Activated CD4-positive, alpha-beta T cell treated with anti-CD3 and anti-CD28 coated beads for 48 hours (primary cell): Measurements from ENCODE around the gene WRAP73.

Source experiments
- DNase-seq: peaks from one replicate; pipeline ENCODE4 v3.0.0-alpha.2; 2020

WRAP73 gene, protein sequence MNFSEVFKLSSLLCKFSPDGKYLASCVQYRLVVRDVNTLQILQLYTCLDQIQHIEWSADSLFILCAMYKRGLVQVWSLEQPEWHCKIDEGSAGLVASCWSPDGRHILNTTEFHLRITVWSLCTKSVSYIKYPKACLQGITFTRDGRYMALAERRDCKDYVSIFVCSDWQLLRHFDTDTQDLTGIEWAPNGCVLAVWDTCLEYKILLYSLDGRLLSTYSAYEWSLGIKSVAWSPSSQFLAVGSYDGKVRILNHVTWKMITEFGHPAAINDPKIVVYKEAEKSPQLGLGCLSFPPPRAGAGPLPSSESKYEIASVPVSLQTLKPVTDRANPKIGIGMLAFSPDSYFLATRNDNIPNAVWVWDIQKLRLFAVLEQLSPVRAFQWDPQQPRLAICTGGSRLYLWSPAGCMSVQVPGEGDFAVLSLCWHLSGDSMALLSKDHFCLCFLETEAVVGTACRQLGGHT

DNA sequence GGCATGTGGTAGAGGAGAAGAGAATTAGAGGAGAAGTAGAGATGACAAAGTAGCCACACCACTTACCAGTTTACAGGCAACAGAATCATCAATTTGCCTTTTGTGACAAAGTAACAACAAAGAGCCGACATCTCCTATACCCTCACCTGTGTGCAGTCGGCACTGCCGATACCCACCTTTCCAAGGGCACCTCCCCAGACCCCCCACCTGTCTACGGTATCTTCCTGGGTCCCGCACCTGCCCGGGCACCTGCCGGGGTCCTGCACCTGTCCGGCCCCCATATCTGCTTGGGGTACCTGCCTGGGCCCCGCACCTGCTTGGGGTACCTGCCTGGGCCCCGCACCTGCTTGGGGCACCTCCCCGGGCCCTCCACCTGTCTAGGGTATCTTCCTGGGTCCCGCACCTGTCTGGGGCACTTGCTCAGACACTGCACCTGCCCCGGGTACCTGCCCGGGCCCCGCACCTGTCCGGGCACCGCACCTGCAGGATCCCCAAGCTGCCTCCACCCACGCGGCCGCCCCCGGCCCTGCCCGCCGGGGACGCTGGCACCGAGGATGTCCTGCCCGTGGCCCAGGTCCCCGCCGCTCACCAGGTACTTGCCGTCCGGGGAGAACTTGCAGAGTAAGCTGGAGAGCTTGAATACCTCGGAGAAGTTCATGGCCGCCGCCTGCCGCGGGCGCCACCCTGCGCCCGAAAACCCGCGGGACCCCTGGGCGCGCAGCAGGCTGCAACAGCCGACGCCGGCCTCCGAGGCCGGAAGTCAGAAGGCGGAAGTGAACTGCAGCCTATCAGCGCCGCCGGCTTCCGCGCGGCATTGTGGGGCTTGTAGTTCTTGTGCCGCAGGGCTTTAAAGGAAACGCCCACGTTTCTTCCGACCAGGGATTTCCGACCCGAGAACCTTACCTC, at the start of gene WRAP73:
WRAP73 (minus strand) TSS at position 762 of the 906 bp plus-strand sequence; CDS start at position 658, 104 bp downstream.
- DNase-seq = peak; percentile 94

DNA sequence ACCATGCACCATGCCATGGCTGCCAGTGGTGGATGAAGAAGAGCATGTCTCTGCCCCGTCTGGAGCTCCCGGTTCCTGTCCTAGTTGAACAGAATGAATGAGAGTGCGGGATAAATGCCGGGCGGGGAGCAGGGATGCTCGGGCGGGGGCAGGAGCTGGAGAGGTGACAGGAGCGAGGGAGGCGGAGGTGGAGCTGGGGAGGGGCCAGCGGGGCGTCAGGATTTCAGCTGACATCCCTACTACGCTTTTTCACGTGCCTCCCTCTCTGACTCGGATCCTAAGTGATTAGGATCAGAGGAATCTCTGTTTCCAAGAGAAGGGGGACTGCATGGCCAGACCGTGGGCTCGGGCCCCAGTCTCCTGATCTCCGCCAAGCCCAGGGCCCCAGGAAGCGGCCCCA, 49.7 kb upstream of the WRAP73 start:
- DNase-seq = no peak

DNA sequence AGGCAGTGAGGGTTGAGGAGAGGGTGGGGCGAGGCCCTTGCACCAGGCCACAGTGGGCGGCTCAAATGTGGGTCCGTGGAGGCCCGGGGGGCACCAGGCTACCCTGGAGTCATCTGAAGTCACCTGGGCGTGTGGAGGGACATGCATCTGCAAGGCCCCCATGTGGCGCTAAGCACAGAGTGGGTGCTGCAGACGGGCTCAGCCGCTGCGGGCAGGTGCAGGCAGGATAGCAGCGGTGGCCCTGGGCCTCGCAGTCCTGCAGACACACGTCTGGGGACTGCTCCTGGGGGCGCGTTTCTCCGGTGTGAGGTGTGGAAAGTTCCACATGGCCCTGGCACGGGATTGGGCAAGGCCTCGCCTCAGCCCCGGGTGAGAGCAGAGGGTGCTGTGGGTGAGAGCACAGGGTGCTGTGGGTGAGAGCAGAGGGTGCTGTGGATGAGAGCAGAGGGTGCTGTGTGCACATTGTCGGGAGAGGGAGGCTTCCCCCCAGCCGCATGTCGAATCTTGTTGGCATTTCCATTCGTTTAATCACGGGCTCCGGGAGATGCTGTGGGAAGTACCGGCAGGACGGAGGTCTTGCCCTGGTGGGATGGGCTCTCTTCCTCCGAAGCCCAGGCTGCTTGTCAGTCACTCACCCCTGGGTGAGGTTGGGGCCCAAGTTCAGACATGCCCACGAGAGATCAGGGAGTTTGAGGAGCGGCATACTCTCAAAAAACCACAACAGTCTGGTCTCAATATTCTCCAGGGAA, 48.9 kb upstream of the WRAP73 start:
- no peak for DNase-seq

DNA sequence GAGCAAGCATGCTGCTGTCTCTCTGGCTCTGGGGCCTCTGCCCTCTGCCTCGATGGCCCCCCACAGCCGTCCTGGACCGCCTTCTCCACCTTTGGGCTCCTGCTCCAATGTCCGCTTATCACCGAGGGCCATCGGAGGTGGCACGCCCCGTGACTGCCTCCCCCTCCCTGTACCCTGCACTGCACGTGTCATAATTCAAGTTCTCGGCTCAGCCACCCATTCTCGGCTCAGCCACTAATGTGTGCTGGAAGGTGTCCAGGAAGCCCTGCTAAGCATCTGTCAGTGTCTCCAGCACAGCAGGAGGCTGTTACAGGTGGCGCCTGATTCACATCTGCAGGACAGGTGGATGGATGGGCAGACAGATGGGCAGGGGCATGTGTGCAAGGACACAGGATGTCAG, 47.9 kb upstream of the WRAP73 start:
- no peak for DNase-seq

DNA sequence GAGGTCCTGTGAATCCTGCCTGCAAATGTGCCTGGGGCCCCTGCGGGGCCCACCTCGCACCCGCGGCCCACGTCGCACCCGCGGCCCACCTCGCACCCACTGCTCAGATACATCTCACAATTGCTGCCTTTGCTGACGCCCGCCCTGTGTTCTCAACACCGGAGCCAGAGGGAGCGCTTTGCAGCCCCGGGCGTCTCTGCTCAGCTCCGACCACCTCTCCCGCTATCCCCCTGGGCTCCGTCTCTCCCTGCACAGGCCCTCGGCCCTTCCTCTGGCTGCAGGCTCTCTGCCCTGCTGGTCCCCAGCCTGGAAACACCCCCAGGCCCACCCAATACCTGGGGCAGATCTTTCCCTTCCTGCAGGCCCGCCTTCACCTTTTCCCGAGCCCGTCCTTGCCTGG, 47.2 kb upstream of the WRAP73 start:
- no peak for DNase-seq

DNA sequence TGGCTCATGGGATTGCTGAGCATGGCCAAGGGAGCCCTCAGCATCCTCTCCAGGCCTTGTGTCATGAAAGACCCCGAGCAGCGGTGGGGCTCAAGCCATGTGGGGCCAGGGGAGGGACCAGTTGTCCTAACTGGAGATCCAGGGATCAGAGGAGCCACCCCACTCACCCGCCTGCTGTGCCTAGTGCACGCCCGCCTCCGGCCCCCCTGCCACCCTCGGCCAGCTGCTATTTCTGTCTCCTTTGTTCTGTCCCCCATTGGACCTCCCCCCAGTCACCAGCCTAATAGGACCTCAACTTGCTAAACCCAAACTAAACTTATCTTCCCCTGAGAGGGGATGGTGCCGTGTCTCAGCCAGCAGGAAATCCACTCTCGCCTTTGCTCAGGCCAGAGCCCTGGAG, 46.8 kb upstream of the WRAP73 start:
- DNase-seq = no peak

DNA sequence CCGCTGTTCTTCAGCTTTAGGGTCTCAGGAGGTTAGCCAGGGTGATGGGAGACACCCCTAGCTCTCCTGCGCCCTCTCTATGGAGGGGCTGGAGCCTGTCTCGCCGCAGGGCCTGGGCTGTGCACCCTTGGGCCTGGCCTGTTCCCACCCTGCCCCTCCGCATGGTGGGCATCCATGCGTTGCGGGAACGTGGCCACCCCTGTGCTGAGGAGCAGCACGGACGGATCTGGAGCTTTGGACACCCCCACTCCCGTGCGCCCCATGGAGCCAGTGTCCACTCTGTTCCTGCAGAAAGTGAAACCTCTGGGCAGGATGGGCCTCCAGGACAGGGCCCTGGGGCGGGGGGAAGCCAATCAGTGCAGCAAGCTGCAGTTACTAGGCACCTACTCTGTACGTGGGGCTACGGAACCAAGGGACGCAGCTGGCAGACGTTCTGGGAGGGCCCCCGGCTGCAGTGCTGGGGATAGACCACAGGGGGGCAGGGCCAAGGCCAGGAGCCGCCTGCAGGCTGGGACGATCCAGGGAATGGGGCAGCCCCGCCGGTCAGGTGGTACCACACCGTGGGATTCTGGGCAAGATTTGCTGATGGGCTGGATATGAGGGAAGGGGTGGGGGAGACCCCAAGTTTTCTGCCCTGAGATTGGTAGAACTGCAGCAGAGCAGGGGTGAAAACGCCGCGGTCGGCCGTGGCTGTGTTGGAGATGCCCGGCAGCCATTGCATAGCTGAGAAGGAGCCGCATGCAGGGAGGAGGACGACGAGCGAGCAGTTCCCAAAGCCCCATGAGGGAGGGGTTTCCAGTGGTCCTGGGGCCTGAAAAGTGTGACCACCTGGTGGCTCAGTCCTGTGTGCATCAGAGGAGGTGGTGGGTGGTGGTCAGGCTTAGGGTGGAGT, 45.7 kb upstream of the WRAP73 start:
- peak; percentile 63 for DNase-seq

DNA sequence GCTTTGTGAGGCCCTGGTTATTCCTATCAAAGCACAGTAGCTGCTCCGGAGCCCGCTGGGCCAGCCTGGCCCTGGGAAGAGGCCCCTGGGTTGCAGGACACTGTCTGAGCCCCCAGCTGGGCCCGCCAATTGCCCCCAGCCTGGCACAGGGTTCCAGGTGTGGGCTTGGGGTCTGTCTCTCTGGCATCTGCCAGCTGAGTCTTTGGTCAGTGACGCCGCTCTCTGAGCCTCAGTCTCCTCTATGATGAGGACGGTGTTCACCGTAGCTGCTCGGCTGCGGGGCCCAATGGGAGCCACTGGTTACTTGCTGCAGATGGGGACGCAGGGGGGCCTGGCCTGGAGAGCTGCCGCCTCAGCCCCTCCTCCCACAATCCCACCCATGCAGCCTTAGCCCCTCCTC, 43.4 kb upstream of the WRAP73 start:
- DNase-seq = no peak

DNA sequence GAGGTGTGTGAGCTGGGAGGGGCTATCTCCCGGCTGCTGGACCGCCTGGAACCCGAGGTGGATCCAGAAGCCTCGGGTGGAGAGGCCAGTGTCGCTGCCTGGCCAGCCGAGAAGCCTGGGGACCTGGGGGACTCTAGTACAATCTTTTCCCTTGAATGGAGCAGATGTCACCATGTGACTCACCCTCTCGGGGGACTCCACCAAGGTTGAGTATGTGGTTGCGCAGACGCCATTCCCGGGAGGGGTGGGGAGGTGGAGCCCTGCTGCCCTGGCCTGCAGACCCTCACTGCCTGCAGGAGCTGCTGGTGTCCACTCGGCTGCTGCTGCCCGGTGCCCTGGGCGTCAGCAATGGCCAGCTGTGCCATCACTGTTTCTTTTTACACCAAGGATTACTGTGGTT, 42.7 kb upstream of the WRAP73 start:
- no peak for DNase-seq

DNA sequence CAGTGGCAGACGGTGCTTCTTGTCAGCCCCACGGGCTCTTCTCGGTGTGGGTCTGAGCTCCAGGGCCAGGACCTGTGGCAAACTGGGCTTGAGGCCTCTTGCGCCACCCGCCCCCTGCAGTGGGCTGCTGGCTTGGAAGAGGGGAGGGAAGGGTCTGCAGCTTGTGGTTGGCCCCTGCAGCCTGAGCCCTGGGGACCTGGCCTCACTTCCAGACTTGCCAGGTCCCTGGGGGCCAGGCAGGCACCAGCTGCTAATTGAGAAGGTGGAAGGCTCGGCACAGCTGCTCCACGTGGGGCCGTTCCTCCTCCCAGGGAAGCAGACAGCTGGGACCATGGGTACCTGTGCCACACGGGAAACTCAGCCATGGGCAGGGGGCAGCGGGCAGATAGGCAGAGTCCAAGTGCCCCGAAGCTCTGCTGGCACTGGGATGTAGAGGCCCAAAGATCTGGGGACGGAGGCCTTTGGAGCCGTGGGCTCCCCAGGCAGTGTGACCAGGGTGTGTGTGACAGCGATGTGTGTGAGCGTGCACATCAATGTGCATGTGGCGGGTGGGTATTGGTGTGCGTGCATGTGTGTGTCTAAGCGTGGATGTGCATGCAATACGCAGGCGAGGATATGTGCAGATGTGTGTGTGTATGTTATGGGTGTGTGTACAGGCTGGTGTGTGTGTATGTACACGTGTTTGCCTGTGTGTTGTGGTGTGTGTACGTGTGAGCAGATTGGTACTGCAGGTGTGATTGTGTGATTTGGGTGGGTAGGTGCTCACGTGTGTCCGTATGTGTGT, 41.7 kb upstream of the WRAP73 start:
- no peak for DNase-seq

DNA sequence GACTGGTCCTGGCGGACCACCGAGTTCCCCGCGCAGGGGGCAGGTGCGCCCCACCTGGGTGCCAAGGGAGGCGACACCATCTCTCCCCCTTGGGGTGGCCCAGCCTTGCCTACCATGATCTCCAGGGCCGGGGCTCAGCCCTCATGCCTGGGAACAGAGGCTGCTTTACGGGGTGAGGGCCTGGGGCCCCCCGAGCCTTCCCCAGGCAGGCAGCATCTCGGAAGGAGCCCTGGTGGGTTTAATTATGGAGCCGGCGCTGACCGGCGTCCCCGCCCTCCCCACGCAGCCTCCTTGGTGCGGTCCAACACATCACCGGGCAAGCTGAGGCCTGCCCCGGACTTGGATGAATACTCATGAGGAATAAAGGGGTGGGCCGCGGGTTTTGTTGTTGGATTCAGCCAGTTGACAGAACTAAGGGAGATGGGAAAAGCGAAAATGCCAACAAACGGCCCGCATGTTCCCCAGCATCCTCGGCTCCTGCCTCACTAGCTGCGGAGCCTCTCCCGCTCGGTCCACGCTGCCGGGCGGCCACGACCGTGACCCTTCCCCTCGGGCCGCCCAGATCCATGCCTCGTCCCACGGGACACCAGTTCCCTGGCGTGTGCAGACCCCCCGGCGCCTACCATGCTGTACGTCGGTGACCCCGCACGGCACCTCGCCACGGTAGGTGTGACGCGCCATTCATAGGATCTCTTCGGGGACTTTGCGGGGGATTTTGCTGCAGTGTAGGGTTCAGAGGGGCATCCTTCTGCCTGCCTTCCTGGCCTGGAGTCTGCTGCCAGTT, 40.6 kb upstream of the WRAP73 start:
- DNase-seq = no peak

DNA sequence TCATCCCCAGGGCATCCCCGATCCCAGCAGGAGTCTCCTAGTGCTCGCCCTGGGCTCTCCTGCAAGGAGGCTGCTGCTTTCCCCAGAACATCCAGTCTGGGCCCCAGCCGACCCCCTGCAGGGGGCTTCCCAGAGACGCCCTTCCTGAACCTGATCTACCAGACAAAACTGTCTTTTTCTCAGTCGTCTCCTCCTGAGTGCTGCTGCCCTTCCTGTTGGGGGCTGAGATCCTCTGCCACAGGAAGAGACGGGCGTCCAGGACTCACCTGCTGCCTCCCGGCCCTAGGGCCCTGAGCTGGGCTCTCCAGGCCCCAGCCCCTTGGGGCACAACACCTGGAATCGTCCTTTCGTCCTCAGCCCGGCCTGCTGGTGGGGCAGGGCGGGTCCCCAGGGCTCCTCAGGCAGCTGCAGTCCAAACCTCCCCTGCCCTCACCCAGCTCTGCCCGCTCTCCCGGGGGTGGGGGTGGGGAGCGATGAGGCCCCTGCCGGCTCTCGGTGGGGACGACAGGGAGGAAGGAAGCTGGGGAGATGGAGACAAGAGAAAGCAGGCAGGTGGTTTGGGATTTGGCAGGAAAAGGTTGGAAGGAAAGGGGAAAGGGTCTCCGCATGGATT, 39.3 kb upstream of the WRAP73 start:
- DNase-seq = no peak

DNA sequence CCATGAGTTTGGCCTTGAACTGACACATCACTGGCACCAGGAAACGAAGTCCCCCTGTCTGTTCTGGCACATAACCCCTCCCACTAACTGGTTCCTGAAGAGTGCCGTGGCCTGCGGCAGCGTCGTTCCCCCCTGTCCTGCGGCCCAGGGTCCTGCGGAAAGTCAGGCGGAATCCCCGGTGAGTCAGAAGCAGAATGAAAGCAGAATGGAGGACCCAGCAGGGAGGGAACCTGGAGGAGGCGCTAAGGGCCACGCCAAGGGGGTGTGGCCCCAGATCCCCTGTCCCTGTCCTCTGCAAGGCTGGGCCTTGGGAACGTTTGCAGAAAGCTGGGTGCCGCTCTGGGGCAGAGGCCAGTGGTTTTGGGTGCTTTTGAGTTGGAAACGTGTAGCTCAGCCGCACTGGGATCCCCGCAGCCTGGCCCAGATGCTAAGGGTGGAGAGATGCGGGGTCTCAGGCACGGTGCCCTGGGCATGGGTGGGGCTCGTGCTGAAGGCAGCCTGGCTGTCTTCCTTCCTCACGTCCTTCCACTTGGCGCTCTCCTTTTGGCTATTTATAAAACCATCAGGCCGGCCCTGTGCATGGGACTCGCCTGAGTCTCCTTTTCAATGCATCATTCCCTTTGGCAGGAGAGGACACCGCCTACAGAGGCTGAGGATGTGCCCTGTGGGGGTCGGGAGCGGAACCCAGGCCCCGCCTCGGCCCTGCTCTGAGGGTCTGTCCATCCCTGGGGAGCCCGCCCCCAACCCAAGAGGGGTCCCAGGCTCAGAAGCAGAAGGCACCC, 38.6 kb upstream of the WRAP73 start:
- DNase-seq = no peak

DNA sequence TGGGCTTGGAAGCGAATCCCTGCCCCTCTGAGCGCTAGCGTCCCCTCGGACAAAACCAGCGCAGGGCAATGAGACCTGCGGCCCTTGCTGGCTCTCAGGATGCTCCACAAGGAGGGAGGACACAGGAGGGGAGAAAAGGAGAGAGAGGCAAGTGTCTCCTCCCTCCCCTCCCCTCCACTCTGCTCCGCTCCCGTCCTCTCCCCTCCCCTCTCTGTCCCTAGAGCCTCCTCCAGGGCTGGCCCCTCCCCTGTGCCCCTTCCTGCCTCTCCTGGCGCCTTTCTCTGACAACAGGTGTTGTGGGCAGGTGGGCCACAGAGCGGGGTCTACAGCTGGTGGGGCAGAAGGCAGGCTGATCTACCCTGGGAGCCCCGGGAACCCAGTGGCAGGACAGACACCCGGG, 37.6 kb upstream of the WRAP73 start:
- DNase-seq = no peak

DNA sequence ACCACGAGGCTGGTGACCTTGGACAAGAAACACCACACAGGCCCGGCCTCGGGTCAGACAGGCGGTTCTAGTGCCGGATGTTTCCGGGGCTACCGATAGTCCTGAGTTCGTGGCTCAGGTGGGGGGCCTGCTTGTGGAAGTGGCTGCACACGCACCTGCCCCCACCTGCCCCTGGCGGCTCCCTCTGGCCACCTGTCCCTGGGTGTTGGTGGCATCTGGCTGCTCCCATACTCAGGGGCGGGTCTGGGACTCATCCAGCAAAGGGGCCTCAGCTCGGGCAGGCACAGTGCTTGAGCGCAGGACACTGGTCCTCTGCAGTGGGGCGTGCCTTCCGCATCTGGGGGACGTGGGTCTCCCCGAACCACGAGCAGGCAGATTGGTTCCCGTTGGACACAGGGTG, 36.0 kb upstream of the WRAP73 start:
- no peak for DNase-seq

DNA sequence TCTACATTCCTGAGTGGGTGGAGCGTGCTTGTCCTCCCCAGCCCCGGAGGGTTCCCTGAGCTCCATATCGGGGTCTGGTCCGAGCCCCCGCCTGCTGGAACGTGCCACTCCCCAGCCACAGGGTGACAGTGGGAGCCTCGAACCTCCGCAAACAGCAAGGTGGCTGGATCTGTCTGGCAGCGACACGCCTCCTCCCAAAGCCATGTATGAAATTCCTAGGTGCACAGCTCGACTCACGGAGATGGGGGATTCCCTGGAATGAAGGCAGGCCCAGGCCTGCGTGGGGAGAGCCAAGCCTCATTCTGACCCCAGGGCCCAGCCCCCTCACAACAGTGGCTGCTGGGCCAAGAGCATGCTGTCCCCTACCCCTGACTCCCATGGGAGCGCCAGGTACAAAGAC, 35.3 kb upstream of the WRAP73 start:
- no peak for DNase-seq

DNA sequence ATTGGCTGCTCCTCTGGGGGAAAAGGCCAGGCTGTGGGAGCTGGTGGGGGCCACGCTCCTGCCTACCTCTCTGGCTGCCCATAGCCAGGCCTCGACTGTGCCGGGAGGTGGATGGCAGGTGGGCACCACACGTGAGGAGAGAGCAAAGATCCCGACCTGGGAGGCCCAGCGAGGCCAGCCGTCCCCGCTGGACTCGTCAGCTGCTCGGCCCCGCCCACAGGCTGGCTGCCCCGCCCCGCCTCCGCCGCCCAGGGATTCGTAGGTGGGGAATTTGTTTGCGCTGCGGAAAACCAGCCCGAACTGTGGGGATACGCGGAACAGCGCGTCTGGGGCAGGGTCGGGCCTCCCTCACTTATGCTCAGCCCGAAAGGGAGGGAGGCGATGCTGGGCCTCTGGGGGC, 34.1 kb upstream of the WRAP73 start:
- DNase-seq = no peak

DNA sequence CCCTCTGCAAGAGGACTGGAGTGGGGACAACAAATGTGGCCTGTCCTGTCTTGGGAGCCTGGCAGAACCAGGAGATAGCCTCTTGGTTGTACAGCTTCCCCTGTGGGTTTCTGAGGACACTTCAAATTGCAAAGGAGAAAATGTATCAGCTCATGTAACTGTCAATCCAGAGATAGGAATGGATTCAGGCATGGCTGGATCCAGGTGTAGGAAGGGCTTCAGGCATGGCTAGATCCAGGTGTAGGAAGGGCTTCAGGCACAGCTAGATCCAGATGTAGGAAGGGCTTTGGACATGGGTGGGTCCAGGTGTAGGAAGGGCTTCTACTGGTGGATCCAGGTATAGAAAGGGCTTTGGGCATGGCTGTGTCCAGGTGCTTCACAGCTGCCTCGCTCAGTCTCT, 33.3 kb upstream of the WRAP73 start:
- DNase-seq = no peak
